MM.1S (cell line): Measurements from ENCODE around the gene TMEM229B.

Source experiments
- DNase-seq: peaks from one replicate; pipeline ENCODE4 v3.0.0-alpha.2; 2015
- H2AFZ ChIP-seq: fragments of 300-600 bp; sonication (generic); 2 replicates; pipeline ENCODE4 v1.6.0; 2016; ENCODE audit warnings: antibody characterized with exemption, low read length
- H3F3A ChIP-seq: fragments of 300-600 bp; sonication (generic); 2 replicates; pipeline ENCODE4 v1.6.1; 2016; ENCODE audit warnings: mild to moderate bottlenecking, antibody characterized with exemption, low read length, moderate library complexity, mixed read lengths; ENCODE audit not compliant: insufficient read depth
- H3K27ac ChIP-seq: fragments of 300-600 bp; sonication (generic); 2 replicates; pipeline ENCODE4 v1.5.1; 2016; ENCODE audit warnings: mild to moderate bottlenecking, low read length
- H3K27me3 ChIP-seq: fragments of 300-600 bp; sonication (generic); replicated peaks from 2 replicates; pipeline ENCODE4 v1.6.0; 2016; ENCODE audit warnings: low read length; ENCODE audit not compliant: insufficient read depth
- H3K36me3 ChIP-seq: fragments of 300-600 bp; sonication (generic); replicated peaks from 2 replicates; pipeline ENCODE4 v1.6.1; 2016; ENCODE audit warnings: mild to moderate bottlenecking, low read length, mixed read lengths; ENCODE audit not compliant: insufficient read depth
- H3K4me1 ChIP-seq: fragments of 300-600 bp; sonication (generic); 2 replicates; pipeline ENCODE4 v1.6.1; 2016; ENCODE audit warnings: low read length, mixed read lengths
- H3K4me2 ChIP-seq: fragments of 300-600 bp; sonication (generic); 2 replicates; pipeline ENCODE4 v1.6.0; 2016; ENCODE audit warnings: low read depth, low read length
- H3K4me3 ChIP-seq: fragments of 300-600 bp; sonication (generic); 2 replicates; pipeline ENCODE4 v1.5.1; 2016; ENCODE audit warnings: low read length, mixed read lengths
- H3K79me2 ChIP-seq: fragments of 300-600 bp; sonication (generic); 2 replicates; pipeline ENCODE4 v1.6.1; 2016; ENCODE audit warnings: mixed run types, low read length, mixed read lengths
- H3K9ac ChIP-seq: fragments of 300-600 bp; sonication (generic); 2 replicates; pipeline ENCODE4 v1.6.1; 2016; ENCODE audit warnings: low read length, mixed read lengths
- H3K9me2 ChIP-seq: fragments of 300-600 bp; sonication (generic); replicated peaks from 2 replicates; pipeline ENCODE4 v1.6.1; 2016; ENCODE audit warnings: mild to moderate bottlenecking, low read length, mixed read lengths; ENCODE audit not compliant: insufficient read depth
- H3K9me3 ChIP-seq: fragments of 300-600 bp; sonication (generic); replicated peaks from 2 replicates; pipeline ENCODE4 v1.6.1; 2016; ENCODE audit warnings: mild to moderate bottlenecking, low read length, mixed read lengths; ENCODE audit not compliant: insufficient read depth
- H4K20me1 ChIP-seq: fragments of 300-600 bp; sonication (generic); 2 replicates; pipeline ENCODE4 v1.6.1; 2016; ENCODE audit warnings: mild to moderate bottlenecking, low read length, moderate library complexity, mixed read lengths; ENCODE audit not compliant: insufficient read depth
- CTCF ChIP-seq: fragments of 300-600 bp; sonication (generic); IDR thresholded peaks from 2 replicates; pipeline ENCODE4 v1.5.1; 2016; ENCODE audit warnings: antibody characterized with exemption, low read length, mixed read lengths
- EZH2 ChIP-seq: fragments of 300-600 bp; sonication (generic); optimal IDR thresholded peaks from 2 replicates; pipeline ENCODE3; 2017; ENCODE audit warnings: low read depth, mild to moderate bottlenecking, antibody characterized with exemption, low read length, mixed read lengths
- EZH2phosphoT487 ChIP-seq: fragments of 300-600 bp; sonication (generic); IDR thresholded peaks from 2 replicates; pipeline ENCODE4 v1.6.1; 2018; ENCODE audit warnings: antibody characterized with exemption, low read length

Gene TMEM229B

GRCh38 chr14:67501670-67502069 lies 13.1 kb upstream of the TMEM229B start:
- TF ChIP-seq CTCF (no peak), EZH2phosphoT487 (no peak), EZH2 (no peak)
- Histone ChIP-seq H3K4me2 (no peak overlapping the region), H3K9me2 (no peaks in the 10 kb centered on the region), H3F3A (no peaks in the 10 kb centered on the region), H3K9ac (no peak overlapping the region), H3K9me3 (no peaks in the 10 kb centered on the region), H3K79me2 (no peaks in the 10 kb centered on the region), H3K4me3 (no peak overlapping the region), H3K27me3 (no peaks in the 10 kb centered on the region), H3K27ac (no peak overlapping the region), H3K36me3 (no peaks in the 10 kb centered on the region), H4K20me1 (no peaks in the 10 kb centered on the region), H3K4me1 (no peaks in the 10 kb centered on the region), H2AFZ (no peak overlapping the region)
- DNase-seq = no peak

GRCh38 chr14:67500981-67501380 lies 12.5 kb upstream of the TMEM229B start:
- Histone ChIP-seq H3K9ac (no peak overlapping the region), H3K9me2 (no peaks in the 10 kb centered on the region), H3K27ac (no peak overlapping the region), H2AFZ (no peak overlapping the region), H3K4me1 (no peaks in the 10 kb centered on the region), H3K79me2 (no peaks in the 10 kb centered on the region), H3K27me3 (no peaks in the 10 kb centered on the region), H3K4me3 (no peak overlapping the region), H4K20me1 (no peaks in the 10 kb centered on the region), H3K4me2 (no peak overlapping the region), H3K9me3 (no peaks in the 10 kb centered on the region), H3K36me3 (no peaks in the 10 kb centered on the region), H3F3A (no peaks in the 10 kb centered on the region)
- DNase-seq = no peak
- TF ChIP-seq CTCF = no peak
- TF ChIP-seq EZH2 = no peak
- no peak for TF ChIP-seq EZH2phosphoT487

DNA sequence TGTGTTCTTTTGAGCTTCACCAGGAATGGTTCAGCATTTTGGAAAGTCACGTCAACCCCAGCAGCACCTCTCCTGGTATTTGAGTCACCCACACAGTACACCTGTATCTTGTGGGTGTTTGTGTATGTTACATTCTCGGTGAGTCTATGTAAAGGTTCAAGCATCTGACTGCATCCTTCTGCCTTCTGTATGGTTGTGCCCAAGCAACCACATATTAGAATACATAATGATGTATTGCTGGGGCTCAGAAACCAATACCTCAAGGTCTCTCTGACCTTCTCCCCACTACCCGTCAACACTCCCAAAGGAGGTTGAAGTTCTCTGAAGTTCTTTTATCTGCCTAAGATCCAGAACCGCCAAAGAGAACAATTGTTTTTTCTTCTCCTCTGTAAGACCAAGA lies 9.2 kb upstream of the TMEM229B start:
- no peak for DNase-seq
- no peaks in the 10 kb centered on the region for H3K79me2 ChIP-seq
- no peaks in the 10 kb centered on the region for H3K9me2 ChIP-seq
- H3K27ac ChIP-seq = no peak overlapping the region
- H3F3A ChIP-seq = peaks cover 5% of the 10 kb centered on the region; the same call in 1 of the 2 replicates
- H3K9ac ChIP-seq = no peak overlapping the region
- TF ChIP-seq EZH2phosphoT487 = no peak
- TF ChIP-seq EZH2 = no peak
- no peak for TF ChIP-seq CTCF
- H3K27me3 ChIP-seq = no peaks in the 10 kb centered on the region
- no peaks in the 10 kb centered on the region for H3K9me3 ChIP-seq
- no peak overlapping the region for H2AFZ ChIP-seq
- H3K36me3 ChIP-seq = no peaks in the 10 kb centered on the region
- H3K4me2 ChIP-seq = no peak overlapping the region
- H3K4me1 ChIP-seq = peaks cover 2% of the 10 kb centered on the region; the same call in 1 of the 2 replicates
- no peak overlapping the region for H3K4me3 ChIP-seq
- no peaks in the 10 kb centered on the region for H4K20me1 ChIP-seq

DNA sequence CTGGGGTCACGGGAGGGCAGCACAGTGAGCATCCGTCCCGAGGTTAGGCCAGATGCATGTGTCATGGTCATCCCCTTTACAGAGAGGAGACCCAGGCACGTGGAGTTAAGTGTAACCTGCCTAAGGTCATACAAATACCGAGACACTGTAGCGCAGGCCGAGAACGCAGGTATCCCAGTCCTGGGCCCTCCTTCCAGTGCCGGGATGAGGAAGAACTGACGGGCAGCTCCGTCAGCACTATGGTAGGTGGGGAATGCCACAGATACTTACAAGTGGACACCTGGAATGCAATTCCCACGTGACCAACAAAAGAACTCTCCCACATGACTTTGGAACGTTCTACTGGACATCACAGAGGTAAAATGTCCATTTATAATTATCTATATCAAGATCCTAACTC lies 8.7 kb upstream of the TMEM229B start:
- Histone ChIP-seq H3F3A (peaks cover 5% of the 10 kb centered on the region; the same call in 1 of the 2 replicates), H3K4me3 (no peak overlapping the region), H3K27me3 (no peaks in the 10 kb centered on the region), H3K9me2 (no peaks in the 10 kb centered on the region), H3K36me3 (no peaks in the 10 kb centered on the region), H4K20me1 (no peaks in the 10 kb centered on the region), H3K79me2 (no peaks in the 10 kb centered on the region), H3K27ac (no peak overlapping the region), H3K9ac (no peak overlapping the region), H2AFZ (no peak overlapping the region), H3K9me3 (no peaks in the 10 kb centered on the region), H3K4me1 (peaks cover 7% of the 10 kb centered on the region), H3K4me2 (no peak overlapping the region)
- TF ChIP-seq EZH2 (no peak), CTCF (no peak), EZH2phosphoT487 (no peak)
- no peak for DNase-seq
